DMS153 (cell line): ENCODE data around the gene TEX38.
"Not testable (repeated sequence)": the region's sequence is repeated elsewhere in the genome, so short reads cannot be mapped to it uniquely, and the experiment has no call there.

Source experiments
- DNase-seq: peaks from one replicate; lab custom pipeline; 2025; lab: John Stamatoyannopoulos, UW

The TEX38 gene

DNA sequence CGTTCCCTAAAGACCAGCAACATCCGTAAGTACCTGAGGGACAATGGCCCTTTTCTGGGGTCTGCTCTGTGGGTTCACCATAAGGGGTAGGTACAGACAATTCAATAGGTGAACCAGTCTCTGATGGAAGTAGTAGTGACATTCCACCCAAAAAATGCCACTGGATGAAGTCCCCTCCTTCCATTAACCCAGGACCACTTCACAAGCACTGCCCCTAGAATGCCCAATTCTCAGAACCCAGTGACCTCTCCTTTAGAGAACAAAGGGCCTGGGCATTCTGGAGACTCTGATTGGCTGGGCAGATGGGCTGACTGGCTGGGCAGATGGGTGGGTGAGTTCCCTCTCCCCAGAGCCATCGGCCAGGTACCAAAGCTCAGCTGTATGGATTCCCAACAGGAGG, at the start of gene TEX38:
TEX38 (plus strand) TSS at position 301 of the 400 bp plus-strand sequence; CDS start at position 382, 81 bp downstream.
- DNase-seq: no peak

- DNase-seq: no peak
Measured at GRCh38 chr1:46621930-46622329, 49.7 kb upstream of the TEX38 start.

GRCh38 chr1:46622344-46622743, 49.3 kb upstream of the TEX38 start:
- DNase-seq: peak; percentile 37

- no peak for DNase-seq
Measured at GRCh38 chr1:46623743-46624644, 47.7 kb upstream of the TEX38 start.

DNA sequence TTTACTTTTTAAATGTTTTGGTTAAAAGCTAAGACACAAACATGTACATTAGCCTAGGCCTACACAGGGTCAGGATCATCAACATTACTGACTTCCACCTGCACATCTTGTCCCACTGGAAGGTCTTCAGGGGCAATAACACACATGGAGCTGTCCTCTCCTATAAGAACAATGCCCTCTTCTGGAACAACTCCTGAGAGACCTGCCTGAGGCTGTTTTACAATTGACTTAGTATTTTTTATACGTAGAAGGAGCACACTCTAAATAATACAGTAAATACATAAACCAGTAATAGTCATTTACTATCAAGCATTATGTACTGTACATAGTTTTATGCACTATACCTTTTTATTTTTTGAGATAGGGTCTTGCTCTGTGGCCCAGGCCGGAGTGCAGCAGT, 40.9 kb upstream of the TEX38 start:
- DNase-seq: no peak

DNA sequence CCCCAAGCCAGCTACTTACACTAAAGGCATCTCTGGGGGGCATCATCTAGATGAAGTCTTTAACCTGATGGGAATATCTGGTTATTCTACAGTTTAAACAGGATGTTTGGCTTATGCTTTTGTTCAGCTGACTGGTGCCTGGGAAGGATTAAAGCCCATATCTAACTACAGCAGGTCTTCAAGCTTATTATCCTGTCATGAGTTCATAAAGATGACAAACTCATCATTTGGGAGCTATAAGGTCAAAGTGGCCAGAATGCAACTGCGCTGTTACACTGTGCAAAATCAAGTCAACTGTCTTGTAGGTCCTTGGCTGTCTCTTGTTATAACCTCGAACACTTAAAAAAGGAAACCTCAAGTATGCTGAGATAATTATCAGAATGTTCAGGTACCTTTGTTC, 36.4 kb upstream of the TEX38 start:
- DNase-seq: no peak

DNA sequence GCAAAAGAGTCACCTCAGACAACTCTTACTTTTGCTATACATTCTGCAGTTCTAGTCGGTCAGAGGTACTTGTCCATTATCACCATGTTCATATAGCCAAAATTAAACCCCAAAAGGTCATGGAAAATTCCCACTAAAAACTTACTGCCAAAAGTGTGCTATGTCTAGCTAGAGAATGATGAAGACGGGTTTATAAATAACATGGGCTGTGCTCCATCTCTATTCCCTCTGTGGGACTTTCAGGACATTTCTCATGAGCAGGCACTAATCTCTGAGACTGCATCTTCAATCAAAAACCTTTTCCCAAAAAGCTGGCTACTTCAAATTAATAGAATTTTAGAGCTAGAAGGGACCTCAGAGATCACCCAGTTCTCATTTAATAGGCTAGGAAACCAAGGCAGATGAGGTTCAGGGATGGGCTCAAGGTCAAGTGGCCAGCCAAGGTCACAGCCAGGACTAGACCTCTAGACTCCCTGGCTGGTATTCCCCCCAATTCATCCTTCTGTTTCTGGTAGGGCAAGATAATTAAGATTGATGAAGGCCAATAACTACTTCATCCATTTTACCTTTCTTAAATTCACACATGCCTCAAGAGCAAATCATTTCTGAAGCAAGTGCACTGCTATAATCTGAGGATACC, 34.1 kb upstream of the TEX38 start:
- DNase-seq: no peak

DNA sequence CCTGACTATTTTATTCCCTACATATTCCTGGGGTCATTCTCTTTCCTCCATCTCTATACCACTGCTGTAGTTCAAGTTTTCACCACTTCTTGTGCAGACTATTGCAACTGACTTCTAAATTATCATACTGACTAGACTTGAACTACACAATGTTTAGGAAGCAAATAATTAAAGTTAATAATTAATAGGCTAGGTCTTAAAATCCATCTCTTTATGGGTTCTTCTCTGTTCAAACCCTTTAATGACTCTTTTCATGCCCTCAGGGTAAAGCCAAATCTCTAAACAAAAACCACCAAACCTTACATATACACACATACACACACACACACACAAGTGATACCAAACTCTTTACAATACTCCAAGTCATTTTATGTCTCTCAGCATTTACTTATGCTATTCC, 32.7 kb upstream of the TEX38 start:
- no peak for DNase-seq

DNA sequence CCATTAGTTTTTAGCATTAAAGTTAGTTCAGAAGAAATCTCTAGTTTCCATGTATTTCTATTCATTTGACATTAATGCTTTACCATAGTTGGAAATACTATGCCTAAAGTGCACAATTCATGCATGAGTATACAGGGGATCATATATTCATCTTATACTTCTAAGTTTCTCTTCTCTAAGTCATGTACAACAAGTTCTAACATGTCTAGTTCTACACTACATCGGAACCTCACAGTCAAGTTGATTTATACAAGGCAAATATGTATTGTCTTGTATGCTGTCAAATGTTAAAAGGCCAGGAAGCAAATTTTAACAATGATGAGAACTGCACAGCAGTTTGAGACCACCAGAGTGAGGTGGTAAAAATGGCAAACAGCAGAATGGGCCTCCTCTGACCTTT, 32.1 kb upstream of the TEX38 start:
- no peak for DNase-seq

GRCh38 chr1:46642115-46642680, 29.5 kb upstream of the TEX38 start:
- DNase-seq: no peak

DNA sequence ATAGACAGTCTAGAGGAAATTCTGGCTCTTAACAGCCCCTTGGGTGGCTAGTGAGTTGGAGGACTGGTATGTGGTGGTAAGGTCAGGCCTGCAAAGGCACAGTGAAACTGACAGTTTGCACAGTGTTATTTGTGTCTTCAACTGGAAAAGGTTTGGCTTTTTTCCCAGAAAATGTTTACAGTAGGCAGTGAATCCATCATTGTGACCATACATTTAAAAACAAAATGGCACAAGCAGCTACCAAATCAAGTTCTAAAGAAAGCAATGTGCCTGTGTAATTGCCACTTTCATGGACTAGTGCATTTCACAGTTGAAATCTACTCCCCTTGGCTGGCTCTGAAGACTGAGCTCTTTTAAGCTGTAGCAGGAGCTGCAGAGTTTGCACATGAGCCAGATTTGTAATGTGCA, 28.3 kb upstream of the TEX38 start:
- peak; percentile 98 for DNase-seq

DNA sequence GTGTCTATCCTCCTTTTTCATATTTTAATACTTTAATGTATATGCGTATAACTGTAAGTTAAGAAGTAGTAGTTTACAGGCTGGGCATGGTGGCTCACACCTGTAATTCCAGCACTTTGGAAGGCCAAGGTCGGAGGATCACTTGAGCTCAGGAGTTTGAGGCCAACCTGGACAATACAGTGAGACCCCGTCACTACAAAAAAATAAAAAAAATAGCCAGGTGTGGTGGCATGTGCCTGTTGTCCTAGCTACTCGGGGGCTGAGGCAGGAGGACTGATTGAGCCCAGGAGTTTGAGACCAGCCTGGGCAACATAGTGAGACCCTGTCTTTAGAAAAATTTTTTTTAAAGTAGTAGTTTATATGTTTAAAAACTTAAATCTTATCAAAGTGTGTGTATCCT, 25.8 kb upstream of the TEX38 start:
- DNase-seq: no peak

- no peak for DNase-seq
Measured at GRCh38 chr1:46646331-46646730, 25.3 kb upstream of the TEX38 start.

DNA sequence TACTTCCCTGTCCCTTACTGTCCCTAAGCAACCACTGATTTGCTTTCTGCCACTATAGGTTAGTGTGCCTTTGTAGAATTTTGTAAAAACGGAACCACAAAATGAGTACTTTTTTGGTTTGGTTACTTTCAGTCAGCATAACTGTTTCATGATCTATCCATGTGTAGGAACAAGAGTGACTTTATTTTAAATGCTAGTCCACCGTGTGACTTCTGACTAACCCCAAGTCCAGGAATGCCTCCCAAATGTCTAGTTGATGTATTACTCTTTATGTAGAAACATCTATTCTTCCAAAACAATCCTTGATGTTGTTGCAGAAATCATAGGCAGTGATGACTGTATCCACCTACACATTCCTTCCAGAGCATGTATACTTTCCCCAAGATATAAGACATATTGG, 24.8 kb upstream of the TEX38 start:
- no peak for DNase-seq

DNA sequence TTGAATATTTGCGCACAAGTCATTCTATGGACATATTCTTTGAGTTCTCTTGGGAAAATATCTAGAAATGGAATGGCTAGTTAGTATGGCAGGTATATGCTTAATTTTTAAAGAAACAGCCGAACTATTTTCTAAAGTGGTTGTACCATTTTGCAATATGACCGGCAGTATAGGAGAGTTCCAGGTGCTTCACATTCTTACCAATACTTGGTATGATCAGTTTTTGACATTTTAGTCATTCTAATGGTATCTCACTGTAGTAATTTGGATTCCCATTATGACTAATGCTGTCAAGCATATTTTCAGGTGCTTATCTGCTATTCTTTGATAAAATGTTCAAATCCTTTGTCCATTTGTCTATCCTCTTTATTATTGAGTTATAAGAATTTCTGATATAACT, 24.0 kb upstream of the TEX38 start:
- DNase-seq: no peak

- DNase-seq: no peak
Measured at GRCh38 chr1:46649764-46650163, 21.9 kb upstream of the TEX38 start.

- DNase-seq: no peak
Measured at GRCh38 chr1:46650491-46650890, 21.2 kb upstream of the TEX38 start.

DNA sequence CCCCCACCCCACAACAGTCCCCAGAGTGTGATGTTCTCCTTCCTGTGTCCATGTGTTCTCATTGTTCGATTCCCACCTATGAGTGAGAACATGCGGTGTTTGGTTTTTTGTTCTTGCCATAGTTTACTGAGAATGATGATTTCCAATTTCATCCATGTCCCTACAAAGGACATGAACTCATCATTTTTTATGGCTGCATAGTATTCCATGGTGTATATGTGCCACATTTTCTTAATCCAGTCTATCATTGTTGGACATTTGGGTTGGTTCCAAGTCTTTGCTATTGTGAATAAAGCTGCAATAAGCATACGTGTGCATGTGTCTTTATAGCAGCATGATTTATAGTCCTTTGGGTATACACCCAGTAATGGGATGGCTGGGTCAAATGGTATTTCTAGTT, 20.5 kb upstream of the TEX38 start:
- not testable (repeated sequence) for DNase-seq

DNA sequence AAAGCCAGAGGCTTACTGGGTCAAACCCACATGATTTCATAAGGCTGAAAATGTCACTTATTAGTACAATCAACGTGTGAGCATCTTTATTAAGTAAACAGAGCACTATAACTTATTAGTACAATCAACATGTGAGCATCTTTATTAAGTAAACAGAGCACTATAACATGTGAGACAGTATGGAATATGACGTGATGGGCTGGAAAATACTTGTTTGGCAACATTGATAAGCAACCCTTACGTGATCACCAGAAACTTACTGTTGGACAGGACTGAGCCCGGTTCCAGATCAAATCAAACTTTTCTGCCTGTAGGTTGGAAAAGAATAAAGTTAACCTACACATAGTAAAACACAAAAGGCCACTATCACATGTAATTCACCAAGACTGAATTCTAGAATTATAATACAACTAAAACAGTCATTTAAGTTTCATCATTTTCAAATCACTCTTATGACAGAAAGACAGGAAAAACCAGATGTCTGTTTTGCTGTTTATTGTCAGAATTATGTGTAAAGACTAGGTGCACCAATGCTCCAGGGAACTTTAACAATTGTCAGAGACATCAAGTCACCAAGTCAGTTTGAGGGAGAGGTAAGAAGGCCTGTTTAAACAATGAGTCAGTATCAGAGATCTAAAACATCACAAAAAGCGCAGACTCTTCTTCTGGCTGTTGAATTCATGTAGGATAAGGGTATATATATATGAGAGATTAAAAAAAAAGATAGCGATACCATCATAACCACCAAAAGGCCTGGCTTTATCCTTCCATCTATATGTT, 19.1 kb upstream of the TEX38 start:
- no peak for DNase-seq

- no peak for DNase-seq
Measured at GRCh38 chr1:46653405-46653958, 18.2 kb upstream of the TEX38 start.

GRCh38 chr1:46654012-46654411, 17.6 kb upstream of the TEX38 start:
- no peak for DNase-seq

- DNase-seq: not testable (repeated sequence)
Measured at GRCh38 chr1:46654698-46655097, 17.0 kb upstream of the TEX38 start.
